Nephron progenitor cell (in vitro differentiated cells): ENCODE measurements around the gene SLC17A6.
A peak's percentile ranks its signal among the peaks of the same experiment; 100 is the strongest.

ENCODE experiments used
- DNase-seq: peaks from one replicate; pipeline ENCODE4 v3.0.0; 2021
- H3K27ac Mint-ChIP-seq: 2 replicates; pipeline ENCODE4 v1.8.0; 2021; ENCODE audit warnings: mild to moderate bottlenecking, moderate library complexity, mixed read lengths
- H3K27me3 Mint-ChIP-seq: 2 replicates; pipeline ENCODE4 v1.8.0; 2021; ENCODE audit warnings: mild to moderate bottlenecking, low read depth, mixed read lengths; ENCODE audit not compliant: poor library complexity
- H3K36me3 Mint-ChIP-seq: 2 replicates; pipeline ENCODE4 v1.8.0; 2021; ENCODE audit warnings: low read depth, mixed read lengths
- H3K4me1 Mint-ChIP-seq: 2 replicates; pipeline ENCODE4 v1.8.0; 2021; ENCODE audit warnings: mixed read lengths
- H3K4me3 Mint-ChIP-seq: 2 replicates; pipeline ENCODE4 v1.8.0; 2021; ENCODE audit warnings: mild to moderate bottlenecking, moderate library complexity, mixed read lengths
- H3K9me3 Mint-ChIP-seq: 2 replicates; pipeline ENCODE4 v1.8.0; 2021; ENCODE audit warnings: mild to moderate bottlenecking, moderate library complexity, mixed read lengths
- TF ChIP-seq, protein P1 (sequence below): fragments of 200-600 bp; sonication (generic); IDR thresholded peaks from 2 replicates; pipeline ENCODE4 v1.5.0; 2021; ENCODE audit warnings: antibody characterized with exemption

SLC17A6 gene

GRCh38 chr11:22342211-22343031 lies 4.2 kb downstream of the SLC17A6 start:
- Mint-ChIP-seq H3K4me3 (no peak overlapping the region), H3K36me3 (no peaks in the 10 kb centered on the region), H3K27ac (no peak overlapping the region), H3K9me3 (peaks cover 3% of the 10 kb centered on the region), H3K4me1 (peaks cover 16% of the 10 kb centered on the region), H3K27me3 (peaks cover 89% of the 10 kb centered on the region)
- DNase-seq, result no peak
- TF ChIP-seq, protein P1, sequence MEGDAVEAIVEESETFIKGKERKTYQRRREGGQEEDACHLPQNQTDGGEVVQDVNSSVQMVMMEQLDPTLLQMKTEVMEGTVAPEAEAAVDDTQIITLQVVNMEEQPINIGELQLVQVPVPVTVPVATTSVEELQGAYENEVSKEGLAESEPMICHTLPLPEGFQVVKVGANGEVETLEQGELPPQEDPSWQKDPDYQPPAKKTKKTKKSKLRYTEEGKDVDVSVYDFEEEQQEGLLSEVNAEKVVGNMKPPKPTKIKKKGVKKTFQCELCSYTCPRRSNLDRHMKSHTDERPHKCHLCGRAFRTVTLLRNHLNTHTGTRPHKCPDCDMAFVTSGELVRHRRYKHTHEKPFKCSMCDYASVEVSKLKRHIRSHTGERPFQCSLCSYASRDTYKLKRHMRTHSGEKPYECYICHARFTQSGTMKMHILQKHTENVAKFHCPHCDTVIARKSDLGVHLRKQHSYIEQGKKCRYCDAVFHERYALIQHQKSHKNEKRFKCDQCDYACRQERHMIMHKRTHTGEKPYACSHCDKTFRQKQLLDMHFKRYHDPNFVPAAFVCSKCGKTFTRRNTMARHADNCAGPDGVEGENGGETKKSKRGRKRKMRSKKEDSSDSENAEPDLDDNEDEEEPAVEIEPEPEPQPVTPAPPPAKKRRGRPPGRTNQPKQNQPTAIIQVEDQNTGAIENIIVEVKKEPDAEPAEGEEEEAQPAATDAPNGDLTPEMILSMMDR, result no peak

- no peak overlapping the region for H3K27ac Mint-ChIP-seq
- H3K4me3 Mint-ChIP-seq, result peak overlapping the region; percentile 32
- TF ChIP-seq, protein P1, result no peak
- peaks cover 3% of the 10 kb centered on the region for H3K9me3 Mint-ChIP-seq
- DNase-seq, result no peak
- H3K36me3 Mint-ChIP-seq, result no peaks in the 10 kb centered on the region
- peaks cover 20% of the 10 kb centered on the region for H3K4me1 Mint-ChIP-seq
- H3K27me3 Mint-ChIP-seq, result peaks cover 83% of the 10 kb centered on the region
These were observed 4.8 kb downstream of the SLC17A6 start for GRCh38 chr11:22343032-22343324.

GRCh38 chr11:22343371-22344032 lies 5.3 kb downstream of the SLC17A6 start:
- peak; percentile 36 for DNase-seq
- H3K27me3 Mint-ChIP-seq, result peaks cover 78% of the 10 kb centered on the region

GRCh38 chr11:22344081-22344480 lies 5.9 kb downstream of the SLC17A6 start:
- DNase-seq, result no peak
- H3K27me3 Mint-ChIP-seq, result peaks cover 75% of the 10 kb centered on the region
- TF ChIP-seq, protein P1, result no peak
- H3K4me1 Mint-ChIP-seq, result peaks cover 26% of the 10 kb centered on the region
- peaks cover 3% of the 10 kb centered on the region for H3K9me3 Mint-ChIP-seq
- H3K27ac Mint-ChIP-seq, result no peak overlapping the region
- H3K4me3 Mint-ChIP-seq, result no peak overlapping the region
- no peaks in the 10 kb centered on the region for H3K36me3 Mint-ChIP-seq

More at GRCh38 chr11:22343371-22344032, 5.3 kb downstream of the SLC17A6 start:
- Mint-ChIP-seq H3K4me1 (peaks cover 23% of the 10 kb centered on the region), H3K36me3 (no peaks in the 10 kb centered on the region), H3K4me3 (peak overlapping the region; percentile 32), H3K9me3 (peaks cover 3% of the 10 kb centered on the region), H3K27ac (no peak overlapping the region)
- TF ChIP-seq, protein P1, result no peak

DNA sequence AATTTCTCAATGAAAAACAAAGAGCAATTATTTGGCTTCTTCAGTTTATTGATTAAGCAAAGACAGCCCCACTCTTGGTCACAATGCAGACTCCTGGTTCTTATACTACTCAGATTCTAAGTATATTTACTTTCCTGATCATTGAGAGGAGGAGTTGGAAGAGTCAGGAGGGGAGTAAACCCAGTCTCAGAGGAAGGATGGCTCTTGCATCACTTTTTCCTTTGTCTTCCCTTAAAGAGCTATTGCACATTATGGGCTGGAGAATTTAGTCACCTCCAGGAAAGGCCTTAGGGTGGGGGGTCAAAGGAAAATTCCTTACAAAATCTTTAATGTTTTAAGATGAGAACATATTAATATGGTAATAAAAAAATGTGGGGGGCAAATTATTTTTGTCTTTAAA lies 8.1 kb downstream of the SLC17A6 start:
- TF ChIP-seq, protein P1, result no peak
- H3K9me3 Mint-ChIP-seq, result peaks cover 3% of the 10 kb centered on the region
- peaks cover 64% of the 10 kb centered on the region for H3K27me3 Mint-ChIP-seq
- H3K27ac Mint-ChIP-seq, result no peak overlapping the region
- peaks cover 17% of the 10 kb centered on the region for H3K4me1 Mint-ChIP-seq
- no peak for DNase-seq
- H3K36me3 Mint-ChIP-seq, result no peaks in the 10 kb centered on the region
- no peak overlapping the region for H3K4me3 Mint-ChIP-seq
